HepG2 (cell line): ENCODE results near the gene CEP135. TPM values are rescaled to one million over a fixed set of nuclear protein-coding genes. Genes with fewer than 3 reads are reported as not detected.

Source experiments
- ATF6 ChIP-seq: sonication (generic); formaldehyde crosslinking; conservative IDR thresholded peaks from 2 replicates; pipeline ENCODE4 v1.4.0; 2020; ENCODE audit warnings: missing genetic modification reagents
- JDP2 ChIP-seq: sonication (generic); formaldehyde crosslinking; IDR thresholded peaks from 2 replicates; pipeline ENCODE4 v1.8.1; 2022; ENCODE audit warnings: missing genetic modification reagents, borderline replicate concordance
- MBD4 ChIP-seq: IDR thresholded peaks from 2 replicates; pipeline ENCODE4 v1.6.1; 2012; ENCODE audit warnings: low read length, inconsistent platforms, borderline replicate concordance
- PHB2 ChIP-seq: fragments of 450-650 bp; IDR thresholded peaks from 2 replicates; pipeline ENCODE4 v1.6.1; 2018; ENCODE audit not compliant: partially characterized antibody
- SMARCE1 ChIP-seq: fragments of 450-650 bp; IDR thresholded peaks from 2 replicates; pipeline ENCODE4 v1.6.1; 2017; ENCODE audit warnings: borderline replicate concordance
- SRY ChIP-seq: sonication (generic); formaldehyde crosslinking; IDR thresholded peaks from 2 replicates; pipeline ENCODE4 v1.8.0; 2022; ENCODE audit warnings: mild to moderate bottlenecking, missing genetic modification reagents
- TGIF2 ChIP-seq: IDR thresholded peaks from 2 replicates; pipeline ENCODE4 v1.6.1; 2016; ENCODE audit warnings: control low read depth, missing compliant biosample characterization
- TRAFD1 ChIP-seq: sonication (generic); formaldehyde crosslinking; IDR thresholded peaks from 2 replicates; pipeline ENCODE4 v1.5.1; 2020; ENCODE audit warnings: missing genetic modification reagents, mild to moderate bottlenecking, borderline replicate concordance
- ZBED4 ChIP-seq: sonication (generic); formaldehyde crosslinking; IDR thresholded peaks from 2 replicates; pipeline ENCODE4 v1.4.0; 2020; ENCODE audit warnings: missing genetic modification reagents, borderline replicate concordance
- ZFP91 ChIP-seq: sonication (generic); formaldehyde crosslinking; IDR thresholded peaks from 2 replicates; pipeline ENCODE4 v1.9.0; 2022; ENCODE audit warnings: missing genetic modification reagents, mild to moderate bottlenecking, borderline replicate concordance
- ZGPAT ChIP-seq: IDR thresholded peaks from 2 replicates; pipeline ENCODE4 v1.6.1; 2016; ENCODE audit warnings: mild to moderate bottlenecking
- ZNF354B ChIP-seq: sonication (generic); formaldehyde crosslinking; IDR thresholded peaks from 2 replicates; pipeline ENCODE4 v1.8.0; 2022; ENCODE audit warnings: mild to moderate bottlenecking, missing genetic modification reagents
- ZNF629 ChIP-seq: sonication (generic); formaldehyde crosslinking; conservative IDR thresholded peaks from 2 replicates; pipeline ENCODE4 v1.5.0; 2020; ENCODE audit warnings: missing genetic modification reagents
- ZNF713 ChIP-seq: sonication (generic); formaldehyde crosslinking; IDR thresholded peaks from 2 replicates; pipeline ENCODE4 v1.4.0; 2020; ENCODE audit warnings: mild to moderate bottlenecking, missing genetic modification reagents
- ZNF772 ChIP-seq: sonication (generic); formaldehyde crosslinking; IDR thresholded peaks from 2 replicates; pipeline ENCODE4 v1.5.0; 2020; ENCODE audit warnings: mild to moderate bottlenecking, missing genetic modification reagents
- ZNF878 ChIP-seq: sonication (generic); formaldehyde crosslinking; IDR thresholded peaks from 2 replicates; pipeline ENCODE4 v1.8.1; 2023; ENCODE audit warnings: mild to moderate bottlenecking, missing genetic modification reagents, moderate library complexity
- ZSCAN5A ChIP-seq: sonication (generic); formaldehyde crosslinking; IDR thresholded peaks from 2 replicates; pipeline ENCODE4 v1.8.0; 2022; ENCODE audit warnings: mild to moderate bottlenecking, missing genetic modification reagents, borderline replicate concordance
- polyA plus RNA-seq, 8 experiments: library from polyadenylated mRNA; depleted of rRNA in 3 of 8; stranded (reverse) in 7 of 8; unstranded in 1 of 8; fragments of >200 nt; fragmentation: Illumina TruSeq in 4 of 8; extraction: Trizol in 4 of 8; gene quantifications; 2 replicates each; pipeline versions ENCODE4 v1.2.1 to v1.2.3, GENCODE V29; 2011 to 2016; ENCODE audit warnings: low read depth in 4 of 8, missing spikeins in 1 of 8, mixed read lengths in 1 of 8; ENCODE audit not compliant: insufficient read depth in 1 of 8
- total RNA-seq, 5 experiments: library from RNA; depleted of rRNA; stranded (reverse); fragments of >200 nt; fragmentation: Illumina TruSeq; extraction: Trizol; gene quantifications; 2 replicates each; pipeline ENCODE4 v1.2.3, GENCODE V29; 2016; ENCODE audit warnings: low read depth in 1 of 5

Gene CEP135
- total and polyA plus RNA-seq, 2 of the 13 experiments (the other 11 are each of a cell fraction or from before 2014, with no cell fraction given) = 1.7 to 8.8 TPM

- TF ChIP-seq TRAFD1 (CRISPR knock-in tag) = no peak
- no peak for TF ChIP-seq ZNF629
- TF ChIP-seq SRY (CRISPR knock-in tag) = no peak
- TF ChIP-seq MBD4 = no peak
- no peak for TF ChIP-seq ZNF713
- no peak for TF ChIP-seq TGIF2 (CRISPR knock-in tag)
- TF ChIP-seq ATF6 (CRISPR knock-in tag) = no peak
- TF ChIP-seq SMARCE1 = no peak
- TF ChIP-seq ZNF878 (CRISPR knock-in tag) = no peak
- TF ChIP-seq ZGPAT (CRISPR knock-in tag) = no peak
- no peak for TF ChIP-seq JDP2 (CRISPR knock-in tag)
- no peak for TF ChIP-seq ZFP91 (CRISPR knock-in tag)
- TF ChIP-seq ZNF354B (CRISPR knock-in tag) = no peak
- no peak for TF ChIP-seq PHB2
- TF ChIP-seq ZBED4 (CRISPR knock-in tag) = no peak
- TF ChIP-seq ZNF772 (CRISPR knock-in tag) = no peak; the same call in 1 of the 2 replicates
- TF ChIP-seq ZSCAN5A (CRISPR knock-in tag) = no peak
These were observed 100.1 kb downstream of the CEP135 start (continued) for GRCh38 chr4:56048702-56049431.
